Transverse colon (tissue), 4 donors: ENCODE data around the gene BRINP2. TPM values are rescaled to one million over a fixed set of nuclear protein-coding genes. Genes with fewer than 3 reads are reported as not detected.

Experiments used
- DNase-seq: peaks from one replicate; pipeline ENCODE4 v3.0.0-alpha.2; 2019
- H3K27ac ChIP-seq, 4 donors: fragments of 200-600 bp; sonication (generic); 2 replicates each; pipeline ENCODE4 v1.5.1; 2016 to 2018; ENCODE audit warnings: inconsistent platforms in 4 of 4
- H3K27me3 ChIP-seq: fragments of 200-600 bp; sonication (generic); 2 replicates; pipeline ENCODE4 v1.5.1; 2017; ENCODE audit warnings: inconsistent platforms
- H3K36me3 ChIP-seq, 4 donors: fragments of 200-600 bp; sonication (generic); 2 replicates each; pipeline ENCODE4 v1.5.1; 2017 to 2019; ENCODE audit warnings: inconsistent platforms in 4 of 4
- H3K4me1 ChIP-seq, 4 donors: fragments of 200-600 bp; sonication (generic); 2 replicates each; pipeline ENCODE4 v1.5.1; 2017 to 2020; ENCODE audit warnings: inconsistent platforms in 4 of 4
- H3K4me3 ChIP-seq, 4 donors: fragments of 200-600 bp; sonication (generic); 1 replicate in 1 of 4; 2 replicates in 3 of 4; pipeline versions ENCODE4 v1.5.1 to v1.6.1; 2017 to 2019; ENCODE audit warnings: inconsistent platforms in 4 of 4
- H3K9me3 ChIP-seq, 2 donors: fragments of 200-600 bp; sonication (generic); 2 replicates each; pipeline ENCODE4 v1.5.1; 2017 to 2019; ENCODE audit warnings: inconsistent platforms in 2 of 2
- EP300 ChIP-seq: sonication (generic); formaldehyde crosslinking; IDR thresholded peaks from one replicate; pipeline ENCODE4 v1.6.1; 2017; ENCODE audit warnings: antibody characterized with exemption, low read depth
- POLR2A ChIP-seq: fragments of 450-650 bp; IDR thresholded peaks from one replicate; pipeline ENCODE4 v1.6.1; 2016; ENCODE audit warnings: antibody characterized with exemption, mild to moderate bottlenecking, moderate library complexity
- POLR2AphosphoS5 ChIP-seq, 3 donors: sonication (generic); formaldehyde crosslinking; IDR thresholded peaks; one replicate each; pipeline ENCODE4 v1.6.1; 2016; ENCODE audit warnings: antibody characterized with exemption in 3 of 3
- WGBS, 2 donors: methylation state at CpG; one replicate each; pipeline ENCODE4 v1.1.5; 2018; ENCODE audit warnings: low coverage in 1 of 2; 5-methylcytosine and 5-hydroxymethylcytosine counted together
- in situ Hi-C, 4 donors: fragments of 200-750 bp; cut with MboI; loops; one replicate each; pipeline versions ENCODE4 v1.15.0 to v1.15.1; 2017; ENCODE audit warnings: low sequenced_read_pairs in 3 of 4, low pct_ligation_motif_present in 1 of 4, low pct_unique_long_range_greater_than_20kb in 1 of 4
- intact Hi-C: fragments of 100-400 bp; cut with DNase I; formaldehyde crosslinking; loops from one replicate; pipeline ENCODE4 v1.15.1; 2023; ENCODE audit warnings: low total_unique reads
- total RNA-seq, 4 donors: library from RNA; depleted of rRNA; stranded (reverse); fragments of >200 nt; gene quantifications; one replicate each; pipeline ENCODE4 v1.1.0, GENCODE V29; 2016
- TF ChIP-seq, protein P1 (sequence below), 5 experiments: fragments of 200-600 bp in 3 of 5; fragments of 450-650 bp in 2 of 5; sonication (generic) in 3 of 5; IDR thresholded peaks; 1 replicate in 2 of 5; 2 replicates in 3 of 5; pipeline ENCODE4 v1.5.1; 2016 to 2017; ENCODE audit warnings: antibody characterized with exemption in 5 of 5, inconsistent platforms in 3 of 5, mild to moderate bottlenecking in 2 of 5, moderate library complexity in 1 of 5

BRINP2 gene, protein sequence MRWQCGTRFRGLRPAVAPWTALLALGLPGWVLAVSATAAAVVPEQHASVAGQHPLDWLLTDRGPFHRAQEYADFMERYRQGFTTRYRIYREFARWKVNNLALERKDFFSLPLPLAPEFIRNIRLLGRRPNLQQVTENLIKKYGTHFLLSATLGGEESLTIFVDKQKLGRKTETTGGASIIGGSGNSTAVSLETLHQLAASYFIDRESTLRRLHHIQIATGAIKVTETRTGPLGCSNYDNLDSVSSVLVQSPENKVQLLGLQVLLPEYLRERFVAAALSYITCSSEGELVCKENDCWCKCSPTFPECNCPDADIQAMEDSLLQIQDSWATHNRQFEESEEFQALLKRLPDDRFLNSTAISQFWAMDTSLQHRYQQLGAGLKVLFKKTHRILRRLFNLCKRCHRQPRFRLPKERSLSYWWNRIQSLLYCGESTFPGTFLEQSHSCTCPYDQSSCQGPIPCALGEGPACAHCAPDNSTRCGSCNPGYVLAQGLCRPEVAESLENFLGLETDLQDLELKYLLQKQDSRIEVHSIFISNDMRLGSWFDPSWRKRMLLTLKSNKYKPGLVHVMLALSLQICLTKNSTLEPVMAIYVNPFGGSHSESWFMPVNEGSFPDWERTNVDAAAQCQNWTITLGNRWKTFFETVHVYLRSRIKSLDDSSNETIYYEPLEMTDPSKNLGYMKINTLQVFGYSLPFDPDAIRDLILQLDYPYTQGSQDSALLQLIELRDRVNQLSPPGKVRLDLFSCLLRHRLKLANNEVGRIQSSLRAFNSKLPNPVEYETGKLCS
- not detected for total RNA-seq

- Histone ChIP-seq H3K27me3 (peaks cover 67% of the 10 kb centered on the region), H3K4me3 (peak within 1 kb of the TSS in 2 of 4 donors; percentile 18 to 39), H3K36me3 (no peaks in the 10 kb centered on the region), H3K9me3 (no peaks in the 10 kb centered on the region), H3K4me1 (peaks cover 0 to 11% (median 5%) of the 10 kb centered on the region in 4 donors), H3K27ac (no peak within 1 kb of the TSS)
- TF ChIP-seq, protein P1, sequence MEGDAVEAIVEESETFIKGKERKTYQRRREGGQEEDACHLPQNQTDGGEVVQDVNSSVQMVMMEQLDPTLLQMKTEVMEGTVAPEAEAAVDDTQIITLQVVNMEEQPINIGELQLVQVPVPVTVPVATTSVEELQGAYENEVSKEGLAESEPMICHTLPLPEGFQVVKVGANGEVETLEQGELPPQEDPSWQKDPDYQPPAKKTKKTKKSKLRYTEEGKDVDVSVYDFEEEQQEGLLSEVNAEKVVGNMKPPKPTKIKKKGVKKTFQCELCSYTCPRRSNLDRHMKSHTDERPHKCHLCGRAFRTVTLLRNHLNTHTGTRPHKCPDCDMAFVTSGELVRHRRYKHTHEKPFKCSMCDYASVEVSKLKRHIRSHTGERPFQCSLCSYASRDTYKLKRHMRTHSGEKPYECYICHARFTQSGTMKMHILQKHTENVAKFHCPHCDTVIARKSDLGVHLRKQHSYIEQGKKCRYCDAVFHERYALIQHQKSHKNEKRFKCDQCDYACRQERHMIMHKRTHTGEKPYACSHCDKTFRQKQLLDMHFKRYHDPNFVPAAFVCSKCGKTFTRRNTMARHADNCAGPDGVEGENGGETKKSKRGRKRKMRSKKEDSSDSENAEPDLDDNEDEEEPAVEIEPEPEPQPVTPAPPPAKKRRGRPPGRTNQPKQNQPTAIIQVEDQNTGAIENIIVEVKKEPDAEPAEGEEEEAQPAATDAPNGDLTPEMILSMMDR (IDR thresholded peaks at IDR 0.05): no peak
- TF ChIP-seq POLR2A (no peak), POLR2AphosphoS5 (IDR thresholded peaks at IDR 0.05) (no peak), EP300 (no peak)
- DNase-seq: peak; percentile 15
- intact Hi-C loops: no loop called here
- 8 to 15% methylated on average over 11 to 48 of the region's 49 CpGs for WGBS, 2 donors
- in situ Hi-C loops: loop anchor here in 1 of 4 donors (10.0 kb wide), 1 partner anchor 276 kb away; no protein-coding TSS in a partner anchor
Observed at GRCh38 chr1:177170756-177171535, at the start of gene BRINP2. TSS of gene BRINP2 (plus strand) at chr1:177170958. CDS start at chr1:177229877, 58,919 bp downstream.

DNA sequence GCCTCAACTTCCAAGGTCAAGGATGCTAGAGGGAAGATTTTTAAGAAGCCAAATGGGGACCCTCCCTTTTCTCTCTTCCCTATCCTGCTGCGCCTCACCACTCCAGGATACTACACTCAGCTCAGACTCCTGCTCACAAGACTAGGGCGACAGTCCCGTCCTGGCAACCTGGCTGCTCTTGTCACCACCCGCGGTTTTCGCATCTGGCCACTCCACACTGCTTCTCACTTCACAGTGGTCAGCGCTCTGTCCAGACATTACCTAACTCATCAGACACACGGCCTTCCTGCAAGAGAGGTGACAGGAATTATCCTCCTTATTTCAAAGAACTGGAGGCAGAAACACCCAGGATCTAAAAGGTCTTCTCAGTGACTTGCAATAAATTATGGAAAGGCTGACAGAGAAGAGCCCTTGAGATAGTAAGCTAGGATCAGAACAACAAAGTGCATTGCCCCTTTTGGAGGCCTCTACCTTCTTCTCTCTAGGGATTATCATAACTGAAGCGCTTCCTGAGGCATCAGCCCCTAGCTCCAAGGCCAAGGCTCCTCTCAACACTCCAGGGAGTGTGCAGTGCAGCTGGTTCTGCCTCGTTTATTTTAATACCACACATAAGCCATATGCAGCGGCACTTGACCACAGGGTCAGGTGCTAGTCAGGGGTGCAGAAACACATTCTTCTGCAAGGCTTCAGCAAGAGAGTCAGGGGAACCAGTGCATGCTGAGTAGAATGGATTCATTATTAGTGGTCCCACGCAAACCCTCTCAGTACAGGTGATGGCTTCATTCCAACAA lies 48.1 kb upstream of the BRINP2 start:
- intact Hi-C loops: no loop called here
- no peak for DNase-seq
- Histone ChIP-seq H3K4me3 (no peak overlapping the region), H3K9me3 (no peaks in the 10 kb centered on the region), H3K27me3 (no peaks in the 10 kb centered on the region), H3K36me3 (no peaks in the 10 kb centered on the region), H3K27ac (no peak overlapping the region), H3K4me1 (no peaks in the 10 kb centered on the region)
- 76 to 85% methylated on average over 2 to 12 of the region's 12 CpGs for WGBS, 2 donors
- in situ Hi-C loops: no loop called here
- TF ChIP-seq POLR2AphosphoS5 (IDR thresholded peaks at IDR 0.05) (no peak), POLR2A (no peak), EP300 (no peak)
- TF ChIP-seq, protein P1 (IDR thresholded peaks at IDR 0.05): no peak

GRCh38 chr1:177124577-177125278 lies 46.0 kb upstream of the BRINP2 start:
- Histone ChIP-seq H3K9me3 (no peaks in the 10 kb centered on the region), H3K4me3 (no peak overlapping the region), H3K27ac (no peak overlapping the region), H3K36me3 (no peaks in the 10 kb centered on the region), H3K4me1 (no peaks in the 10 kb centered on the region), H3K27me3 (no peaks in the 10 kb centered on the region)
- TF ChIP-seq, protein P1 (IDR thresholded peaks at IDR 0.05): no peak
- TF ChIP-seq EP300 (no peak), POLR2A (no peak), POLR2AphosphoS5 (IDR thresholded peaks at IDR 0.05) (no peak)
- DNase-seq: no peak
- intact Hi-C loops (no loop called here), in situ Hi-C loops (no loop called here)
- 56 to 59% methylated on average over 4 of the region's 4 CpGs for WGBS, 2 donors
